ENCODE data around the gene GPSM3. TPM values are rescaled to one million over a fixed set of nuclear protein-coding genes. Genes with fewer than 3 reads are reported as not detected.
A peak's percentile ranks its signal among the peaks of the same experiment; 100 is the strongest.

Gene GPSM3
- total and polyA plus RNA-seq, 2 donors (not counting 1 experiment from before 2014, with no cell fraction given) = 194 to 299 TPM

- intact Hi-C loops (cut with micrococcal nuclease) = loop anchor here (10.0 kb wide), 1 partner anchor 108 kb away; no protein-coding TSS in a partner anchor
- Histone ChIP-seq H3K4me3 (ENCODE audit: control extremely low read depth in 1 of 5, extremely low read depth in 1 of 5, insufficient read depth in 1 of 5, low read depth in 2 of 5, low read length in 4 of 5) (no peak overlapping the region), H3K9me3 (ENCODE audit: control extremely low read depth in 1 of 3, control insufficient read depth in 2 of 3, insufficient read depth in 1 of 3, low read length in 2 of 3) (peaks cover 0 to 16% (median 3%) of the 10 kb centered on the region in 3 donors), H3K27ac (ENCODE audit: low read length in 2 of 2) (no peak overlapping the region), H3K4me1 (ENCODE audit: control insufficient read depth in 2 of 2, insufficient read depth in 2 of 2, low read length in 2 of 2) (peaks cover 34 to 42% of the 10 kb centered on the region in 2 donors), H3K27me3 (replicated peaks in 1 of 4; ENCODE audit: control extremely low read depth in 1 of 4, control insufficient read depth in 3 of 4, insufficient read depth in 4 of 4, low read length in 3 of 4) (peaks cover 0 to 63% (median 25%) of the 10 kb centered on the region in 4 experiments), H3K9ac (ENCODE audit: low read length) (no peak overlapping the region), H2AFZ (ENCODE audit: insufficient read depth, low read depth, low read length, poor library complexity, severe bottlenecking) (no peak overlapping the region), H3K36me3 (replicated peaks in 1 of 2; ENCODE audit: control extremely low read depth in 1 of 2, control insufficient read depth in 1 of 2, extremely low read depth in 1 of 2, insufficient read depth in 2 of 2, low read length in 1 of 2) (no peaks in the 10 kb centered on the region), H3K4me2 (replicated peaks; ENCODE audit: low read depth, low read length, poor library complexity, severe bottlenecking) (peak overlapping the region; percentile 24), H4K20me1 (ENCODE audit: control insufficient read depth, insufficient read depth, low read length, poor library complexity, severe bottlenecking) (no peaks in the 10 kb centered on the region), H3K79me2 (ENCODE audit: control insufficient read depth, insufficient read depth, low read length) (no peaks in the 10 kb centered on the region)
- H3K4me3 Mint-ChIP-seq = peak overlapping the region; percentile 99
- ChIA-PET CTCF (interaction anchor here (0.5 to 0.7 kb wide), 3 partner anchors 92 to 1195 kb away, joined by 3 to 5 read pairs (median 3); no protein-coding TSS in a partner anchor), POLR2A (interaction anchor here (0.6 to 0.7 kb wide), 3 partner anchors 55 to 1535 kb away, joined by 3 to 5 read pairs (median 5); partner anchors contain the start of gene MRPS18B)
- no peak overlapping the region for H3K27ac Mint-ChIP-seq
- peaks cover 44% of the 10 kb centered on the region for H3K27me3 Mint-ChIP-seq
- TF ChIP-seq CTCF (IDR thresholded peaks at IDR 0.05) (no peak), EZH2 (IDR thresholded peaks at IDR 0.05; ENCODE audit: borderline replicate concordance, insufficient read depth, low read depth, low read length, poor library complexity, severe bottlenecking) (no peak)
- ATAC-seq (ENCODE audit: low read depth) = no peak
- 64% methylated on average over 27 of the region's 35 CpGs for WGBS (ENCODE audit: insufficient coverage)
- no peak for DNase-seq
- H3K4me1 Mint-ChIP-seq = peaks cover 57% of the 10 kb centered on the region
- H3K9me3 Mint-ChIP-seq (ENCODE audit: insufficient read depth) = no peaks in the 10 kb centered on the region
Observed at GRCh38 chr6:32152769-32153563, 39.5 kb downstream of the GPSM3 start.

Measured in B cell (primary cell).